GM18861 (cell line): ENCODE data around the gene CACNG3.
"Not testable (repeated sequence)": the region's sequence is repeated elsewhere in the genome, so short reads cannot be mapped to it uniquely, and the experiment has no call there.

Experiments used
- ATAC-seq: cut with Tn5 transposase; IDR thresholded peaks from one replicate; pipeline ENCODE4 v1.9.1; 2021; ENCODE audit not compliant: unreplicated experiment

CACNG3 gene

GRCh38 chr16:24255456-24256371 is at the start of gene CACNG3:
Gene CACNG3 (plus strand): TSS chr16:24256335. CDS start chr16:24256755, 420 bp downstream.
- no peak for ATAC-seq

DNA sequence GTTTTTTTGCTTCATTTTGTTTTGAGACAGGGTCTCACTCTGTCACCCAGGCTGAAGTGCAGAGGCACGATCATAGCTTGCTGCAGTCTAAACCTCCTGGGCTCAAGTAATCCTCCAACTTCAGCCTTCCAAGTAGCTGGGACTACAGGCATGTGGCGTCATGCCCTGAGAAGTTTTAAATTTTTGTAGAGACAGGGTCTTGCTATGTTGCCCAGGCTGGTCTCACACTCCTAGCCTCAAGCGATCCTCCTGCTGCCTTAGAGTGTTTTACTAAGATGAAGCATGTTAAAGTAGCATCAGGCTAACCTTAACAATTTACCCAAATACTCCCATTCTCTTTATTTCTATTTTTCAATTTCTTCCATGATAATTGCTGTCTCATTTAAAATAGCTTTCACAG is 49.2 kb upstream of the CACNG3 start:
- ATAC-seq = no peak

GRCh38 chr16:24208710-24209109 is 47.4 kb upstream of the CACNG3 start:
- ATAC-seq = no peak

DNA sequence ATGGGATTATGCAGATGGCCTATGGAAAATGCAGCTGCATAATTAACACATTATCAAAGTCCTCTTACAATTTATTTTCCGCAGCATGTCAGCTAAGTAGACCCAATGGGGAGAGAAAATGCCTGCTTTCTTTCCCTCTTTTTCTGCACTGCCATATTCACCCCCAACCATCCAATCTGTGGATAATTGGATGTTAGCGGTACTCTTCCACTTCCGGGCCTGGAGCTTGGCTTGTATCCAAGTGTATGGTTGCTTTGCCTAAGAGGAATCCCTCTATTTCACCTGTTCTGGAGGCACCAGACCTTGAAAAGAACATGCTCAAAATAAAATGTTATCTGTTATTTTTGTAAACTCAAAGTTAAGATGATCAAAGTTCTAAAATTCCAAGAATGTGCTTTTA is 41.1 kb upstream of the CACNG3 start:
- no peak for ATAC-seq

GRCh38 chr16:24216961-24217360 is 39.2 kb upstream of the CACNG3 start:
- no peak for ATAC-seq

DNA sequence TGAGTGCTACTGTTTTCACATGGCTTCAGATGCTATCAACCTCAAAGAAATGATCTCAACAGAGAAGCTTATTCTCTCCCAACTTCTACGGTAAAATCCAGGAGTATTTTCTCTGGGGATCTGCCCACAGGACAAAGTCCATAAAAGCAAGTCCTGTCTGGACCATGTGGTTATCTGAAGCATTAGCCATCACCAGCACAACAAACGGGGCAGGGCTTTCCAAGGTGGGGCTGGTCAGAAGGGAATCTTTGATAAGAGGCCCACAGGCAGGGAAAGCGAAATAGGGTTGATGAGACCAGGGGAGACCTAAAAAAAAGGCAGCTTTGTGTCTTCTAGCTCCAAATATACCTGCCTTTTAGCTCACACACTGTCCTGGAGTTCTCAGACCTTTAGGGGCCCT is 38.7 kb upstream of the CACNG3 start:
- no peak for ATAC-seq

DNA sequence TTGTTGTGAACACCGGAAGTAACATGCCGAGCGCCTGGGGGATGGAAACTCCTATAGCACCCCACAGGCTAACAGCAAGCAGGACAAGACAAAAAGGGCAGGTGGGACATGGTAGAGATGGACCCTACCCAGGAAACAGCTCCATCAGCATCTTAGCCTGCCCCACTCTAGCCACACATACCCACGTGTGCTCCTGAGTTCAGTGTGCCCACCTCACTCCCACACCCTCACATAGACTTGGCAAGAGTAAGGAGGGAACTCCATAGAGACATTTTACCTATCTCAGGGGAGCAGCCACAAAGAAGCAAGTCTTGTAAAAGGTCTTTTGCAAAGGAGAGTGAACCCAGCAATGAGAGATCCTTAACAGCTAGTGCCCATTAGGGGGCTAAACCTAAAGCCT is 37.8 kb upstream of the CACNG3 start:
- ATAC-seq = no peak

DNA sequence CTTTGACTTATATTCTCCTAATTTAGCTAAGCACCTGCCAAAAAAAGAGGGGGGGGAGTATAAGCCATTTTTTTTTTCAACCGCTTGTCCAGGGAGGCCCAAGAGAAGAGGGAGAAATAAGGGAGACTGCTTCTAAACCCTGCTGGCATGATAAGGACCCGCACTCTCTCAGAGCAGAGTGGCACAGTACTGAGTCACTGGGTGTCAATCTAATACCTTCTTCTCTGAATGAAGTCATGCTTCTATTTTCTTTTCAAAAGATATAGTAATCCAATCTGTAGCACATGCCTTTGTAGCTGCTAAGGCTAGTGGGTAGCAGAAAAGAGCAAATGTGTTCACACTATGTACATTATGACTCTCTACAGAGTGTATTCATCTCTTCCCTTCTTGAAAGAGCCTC is 34.9 kb upstream of the CACNG3 start:
- ATAC-seq = no peak

- no peak for ATAC-seq
Measured at GRCh38 chr16:24228514-24228913, 27.6 kb upstream of the CACNG3 start.

DNA sequence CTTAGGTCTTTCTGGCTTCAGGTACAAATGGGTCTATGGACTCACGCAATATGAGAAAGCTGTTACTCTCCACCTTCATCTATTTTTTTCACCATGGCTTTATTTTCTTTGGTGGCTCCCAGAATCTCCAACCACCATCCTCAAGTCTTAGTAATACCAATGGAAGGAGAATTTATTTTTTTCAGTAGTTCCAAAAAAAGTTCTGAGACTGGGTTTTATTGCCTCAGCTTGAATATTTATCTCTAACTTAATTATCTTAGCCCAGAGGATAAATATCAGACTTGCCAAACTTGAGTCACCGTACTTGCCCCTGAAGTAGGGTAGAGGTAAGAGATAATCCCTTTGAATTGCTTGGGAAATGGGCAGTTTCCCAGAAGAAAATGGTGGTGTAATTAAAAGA is 23.2 kb upstream of the CACNG3 start:
- no peak for ATAC-seq

- ATAC-seq = no peak
Measured at GRCh38 chr16:24234737-24235136, 21.4 kb upstream of the CACNG3 start.

GRCh38 chr16:24235806-24236205 is 20.3 kb upstream of the CACNG3 start:
- ATAC-seq = no peak

- not testable (repeated sequence) for ATAC-seq
Measured at GRCh38 chr16:24238846-24239245, 17.3 kb upstream of the CACNG3 start.

DNA sequence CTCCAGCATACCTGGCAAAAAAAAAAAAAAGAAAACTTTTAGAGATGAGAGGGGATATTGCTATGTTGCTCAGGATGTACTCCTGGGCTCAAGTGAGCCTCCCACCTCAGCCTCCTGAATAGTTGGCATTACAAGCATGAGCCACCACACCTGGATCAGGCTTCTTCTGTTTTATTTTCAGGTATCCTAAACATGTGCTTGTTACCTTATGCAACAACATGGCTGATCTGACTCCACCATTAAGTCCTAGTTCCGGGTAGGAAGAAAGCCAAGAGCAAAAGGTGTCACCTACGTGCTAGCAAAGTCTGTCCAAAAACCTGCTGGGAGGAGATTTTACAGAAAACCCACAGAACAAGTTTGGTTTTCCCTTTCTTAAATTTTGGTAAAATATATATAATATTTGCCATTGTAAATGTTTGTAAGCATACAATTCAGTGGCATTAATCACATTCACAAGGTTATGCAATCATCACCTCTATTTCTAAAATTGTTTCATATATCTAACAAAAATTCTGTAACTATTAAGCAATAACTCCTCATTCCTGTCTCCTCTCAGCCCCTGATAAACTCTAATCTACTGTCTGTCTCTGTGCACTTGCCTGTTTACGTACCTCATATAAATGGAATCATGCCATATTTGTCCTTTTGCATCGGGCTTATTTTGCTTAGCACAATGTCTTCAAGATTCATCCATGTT is 9.1 kb upstream of the CACNG3 start:
- ATAC-seq = no peak

- no peak for ATAC-seq
Measured at GRCh38 chr16:24253192-24253591, 2.9 kb upstream of the CACNG3 start.

DNA sequence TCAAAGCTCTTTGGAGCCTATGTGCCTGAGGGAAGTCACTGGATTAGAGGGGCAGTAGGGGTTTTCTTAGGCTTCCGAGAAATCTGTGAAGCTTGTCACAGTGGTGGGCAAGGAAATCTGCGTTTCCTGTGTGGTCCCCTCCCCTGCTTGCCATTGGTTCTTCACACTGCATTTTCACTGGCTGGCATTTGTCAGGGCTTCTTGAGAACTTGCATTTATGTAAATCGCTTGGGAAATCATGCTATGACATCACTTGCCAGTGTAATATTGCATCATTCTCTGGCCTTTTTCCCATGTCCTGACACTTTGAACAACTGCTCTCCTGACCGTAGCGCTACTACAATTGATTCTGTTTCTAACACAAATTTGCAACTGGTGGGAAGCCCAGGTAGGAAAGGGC is 1.8 kb downstream of the CACNG3 start:
- no peak for ATAC-seq

GRCh38 chr16:24258791-24259190 is 2.7 kb downstream of the CACNG3 start:
- no peak for ATAC-seq

DNA sequence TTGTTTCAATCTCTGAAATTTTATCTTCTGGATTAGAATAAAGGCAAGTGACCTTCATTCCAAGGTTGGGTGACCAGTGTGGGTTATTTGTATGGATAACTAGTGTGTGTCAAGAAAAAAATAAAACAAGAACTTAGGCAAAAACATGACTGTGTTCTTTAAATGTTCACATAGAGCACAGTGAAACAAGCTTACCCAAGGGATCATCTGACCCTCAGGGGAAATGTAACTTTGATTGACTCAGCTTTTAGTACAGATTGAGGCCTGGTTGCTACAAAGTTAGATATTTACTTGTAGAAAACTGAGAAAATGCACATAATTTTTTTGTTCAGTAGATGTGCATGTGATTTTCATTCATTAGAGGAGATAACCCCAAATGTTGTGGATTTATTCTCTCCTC is 6.7 kb downstream of the CACNG3 start:
- ATAC-seq = no peak

GRCh38 chr16:24270721-24271442 is 14.7 kb downstream of the CACNG3 start:
- no peak for ATAC-seq

GRCh38 chr16:24272379-24272778 is 16.2 kb downstream of the CACNG3 start:
- ATAC-seq = no peak

- ATAC-seq = no peak
Measured at GRCh38 chr16:24273508-24274182, 17.5 kb downstream of the CACNG3 start.
